Activated CD4-positive, alpha-beta T cell treated with anti-CD3 and anti-CD28 coated beads, Interleukin-10, Interleukin-2, amounts not matched to agents 100 ng/mL and 50 ng/mL, durations not matched to agents 16 hours and 8 hours (primary cell): Measurements from ENCODE around the gene TTC24.
A peak's percentile ranks its signal among the peaks of the same experiment; 100 is the strongest.
"Not testable (repeated sequence)": the region's sequence is repeated elsewhere in the genome, so short reads cannot be mapped to it uniquely, and the experiment has no call there.

Experiments
- DNase-seq: peaks from one replicate; pipeline ENCODE4 v3.0.0-alpha.2; 2020

TTC24 gene

DNA sequence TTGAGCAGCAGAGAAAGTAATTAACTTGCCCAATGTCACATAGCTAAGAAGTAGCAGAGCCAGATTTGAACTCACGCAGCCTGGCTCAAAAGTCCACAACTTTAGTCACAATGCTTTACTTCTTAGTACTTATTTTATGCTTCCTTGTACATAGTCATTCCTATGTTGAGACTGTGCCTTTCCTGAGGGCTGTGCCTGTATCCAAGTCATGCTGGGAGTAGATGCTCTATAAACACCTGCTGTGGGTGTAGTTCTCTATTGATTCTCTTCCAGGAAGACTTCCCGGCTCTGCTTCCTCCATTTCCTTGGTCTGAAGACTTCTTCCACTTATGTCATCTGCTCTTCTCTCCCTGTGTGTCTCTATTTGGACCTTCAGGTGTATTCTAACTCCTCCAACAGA is 23.8 kb upstream of the TTC24 start:
- DNase-seq: no peak

DNA sequence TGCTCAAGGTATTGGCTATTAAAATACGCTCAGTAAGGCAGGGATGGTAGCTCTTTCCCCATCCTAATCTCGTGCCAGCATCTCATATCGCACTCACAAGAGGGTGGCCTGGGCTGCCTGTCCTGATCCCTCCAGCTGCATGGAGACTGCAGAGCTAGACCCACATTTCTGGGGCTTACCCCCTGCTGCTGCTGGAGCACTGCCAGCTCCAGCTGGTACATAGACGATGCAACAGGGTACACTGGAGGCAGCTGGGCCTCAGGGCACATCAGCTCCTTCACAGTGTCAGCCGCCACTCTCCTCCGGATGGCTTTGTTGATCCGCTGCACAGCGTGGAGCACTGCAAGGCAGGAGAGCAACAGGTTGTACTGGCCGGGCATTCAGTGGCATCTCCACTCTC is 23.2 kb upstream of the TTC24 start:
- no peak for DNase-seq

DNA sequence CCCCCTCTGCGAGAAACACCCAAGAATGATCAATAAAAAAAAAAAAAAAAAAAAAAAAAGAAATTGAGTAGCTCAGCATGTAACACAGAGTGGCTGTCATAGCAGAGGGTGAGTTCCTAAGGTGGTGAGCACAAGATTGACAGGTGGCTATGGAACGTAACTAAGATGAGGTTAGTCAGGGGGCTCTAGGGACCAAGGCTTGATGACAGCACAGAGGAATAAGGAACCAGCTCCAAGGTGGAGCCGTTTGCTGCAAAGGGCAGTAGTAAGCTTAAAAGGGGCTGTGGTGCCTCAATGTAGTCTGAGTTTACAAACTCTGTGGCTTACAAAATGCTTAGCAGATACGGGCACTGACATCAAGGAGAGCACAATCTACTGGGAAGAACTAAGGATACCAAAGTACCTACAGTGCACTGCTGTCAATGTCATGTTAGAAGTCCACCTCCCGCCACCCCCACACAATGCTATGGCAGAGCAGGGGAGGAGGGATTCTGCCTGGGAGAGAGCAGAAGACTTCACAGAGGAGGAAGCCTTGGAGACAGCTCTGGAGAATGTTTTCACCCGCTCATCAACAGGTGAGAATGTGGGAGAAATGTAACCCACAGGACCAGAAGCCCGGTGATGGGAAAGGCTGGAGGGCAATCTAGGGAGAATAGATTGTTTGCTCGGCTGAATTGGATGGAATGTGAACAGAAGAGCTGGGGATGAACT is 20.3 kb upstream of the TTC24 start:
- DNase-seq: no peak

DNA sequence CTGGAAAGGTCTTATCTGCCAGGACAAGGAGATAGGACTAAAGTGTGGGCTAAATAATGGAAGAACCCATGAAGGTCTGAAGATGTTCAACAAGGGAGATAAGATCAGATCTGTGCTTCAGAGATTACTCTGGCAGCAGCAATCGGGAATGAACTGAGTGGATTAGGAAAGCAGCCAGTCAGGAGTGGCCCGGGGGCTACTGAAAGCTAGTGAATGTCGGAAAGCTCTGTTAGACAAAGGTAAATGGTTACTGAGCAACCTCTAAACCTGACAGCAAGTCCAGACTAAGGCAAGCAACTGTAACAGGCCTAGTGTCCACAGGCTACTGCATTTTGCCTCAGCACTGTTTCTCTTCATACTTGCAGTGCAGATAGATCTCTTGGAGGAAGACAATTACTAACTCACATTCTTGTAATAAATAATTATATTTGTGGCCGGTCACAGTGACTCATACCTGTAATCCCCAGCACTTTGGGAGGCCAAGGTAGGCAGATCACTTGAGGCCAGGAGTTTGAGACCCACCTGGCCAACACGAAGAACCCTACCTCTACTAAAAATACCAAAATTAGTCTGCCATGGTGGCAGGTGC is 19.6 kb upstream of the TTC24 start:
- no peak for DNase-seq

DNA sequence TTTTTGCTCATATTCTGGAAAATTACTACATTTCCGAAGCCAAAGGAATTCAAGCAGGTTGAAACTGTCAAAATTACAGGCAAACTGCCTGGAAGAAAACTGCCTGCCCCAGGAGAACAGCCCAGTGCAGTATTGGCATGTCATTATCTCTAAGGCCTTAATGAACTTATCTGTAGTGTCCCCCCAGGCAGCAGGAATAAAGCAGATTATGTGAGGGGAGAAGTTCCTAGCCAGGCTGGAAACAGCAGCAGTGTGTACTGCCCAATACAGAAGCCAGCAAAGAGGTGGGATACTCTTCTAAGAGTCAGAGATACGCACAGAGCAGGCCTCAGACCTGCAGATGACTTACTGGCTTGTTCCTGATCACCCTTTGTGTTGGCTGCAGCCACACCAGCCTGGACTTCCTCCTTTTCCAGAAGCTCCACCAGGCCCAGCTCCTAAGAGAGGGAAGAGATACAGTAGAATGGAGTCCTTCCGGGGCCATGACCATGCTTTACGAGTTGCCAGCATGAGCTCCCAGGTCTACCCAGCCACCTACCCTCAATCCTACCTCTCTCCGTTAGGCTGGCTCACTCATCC is 18.8 kb upstream of the TTC24 start:
- DNase-seq: no peak

DNA sequence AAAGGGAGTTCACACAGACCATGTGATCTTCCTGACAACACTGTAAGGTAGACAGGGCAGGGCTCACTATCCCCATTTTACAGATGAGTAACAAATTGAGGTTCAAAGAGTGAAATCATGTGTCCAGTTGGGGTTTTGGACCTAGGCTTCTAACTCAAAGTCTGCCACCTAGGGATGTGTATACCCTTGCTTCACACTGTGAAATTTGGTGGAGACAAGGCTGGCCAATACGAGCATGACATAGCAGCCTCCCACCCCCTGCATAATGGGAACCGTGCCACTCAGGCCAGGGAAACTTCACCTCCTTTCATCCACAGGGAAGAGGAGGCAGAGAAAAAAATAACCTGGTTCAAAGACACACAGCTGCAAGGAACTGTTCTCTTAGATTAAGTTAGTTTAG is 14.0 kb upstream of the TTC24 start:
- no peak for DNase-seq

DNA sequence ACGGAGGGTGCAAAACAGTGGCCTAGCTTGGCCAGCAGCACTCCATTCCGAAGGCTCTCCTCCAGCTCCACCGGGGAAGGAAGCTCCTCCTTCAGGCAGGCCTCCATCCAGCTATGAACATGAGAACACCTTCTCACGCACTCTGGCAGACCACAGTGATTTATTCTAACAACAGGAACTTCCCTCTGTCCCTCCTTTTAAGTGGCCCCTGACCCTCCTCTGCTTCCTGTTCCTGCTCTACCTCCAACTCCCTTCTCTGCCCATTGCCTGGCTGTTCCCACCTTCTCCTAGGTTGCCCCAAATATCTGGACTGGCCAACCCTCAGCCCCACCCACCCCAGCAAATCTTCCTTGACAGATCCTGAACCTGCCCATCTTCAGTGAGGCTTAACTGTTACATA is 13.1 kb upstream of the TTC24 start:
- DNase-seq: no peak

DNA sequence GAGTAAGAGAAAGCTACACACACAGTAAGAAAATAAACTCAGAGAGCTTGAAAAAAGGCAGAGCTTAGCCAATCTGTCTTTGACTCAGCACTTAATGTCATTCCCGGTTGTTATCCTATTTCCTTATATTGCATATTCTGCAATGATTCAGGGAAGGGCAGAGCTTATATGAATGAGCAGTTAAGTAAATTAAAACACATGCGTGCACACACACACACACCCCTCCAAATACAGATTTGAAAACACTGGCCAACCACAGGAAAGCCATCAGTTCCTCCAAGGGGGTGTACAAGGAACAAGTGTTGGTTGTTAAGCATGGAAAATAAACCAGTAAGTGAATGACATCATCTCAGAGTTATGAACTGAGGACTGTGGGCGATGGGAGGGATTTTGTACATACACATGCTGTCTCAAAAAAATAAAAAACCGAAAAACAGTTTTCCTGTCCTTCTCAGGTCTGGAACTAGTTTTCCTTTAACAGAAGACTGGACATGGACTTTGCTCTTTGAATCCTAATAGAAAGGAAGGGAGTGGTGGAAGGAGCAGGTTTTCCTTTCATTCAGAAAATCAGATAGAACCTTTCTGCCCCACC is 8.2 kb upstream of the TTC24 start:
- DNase-seq: peak; percentile 30

DNA sequence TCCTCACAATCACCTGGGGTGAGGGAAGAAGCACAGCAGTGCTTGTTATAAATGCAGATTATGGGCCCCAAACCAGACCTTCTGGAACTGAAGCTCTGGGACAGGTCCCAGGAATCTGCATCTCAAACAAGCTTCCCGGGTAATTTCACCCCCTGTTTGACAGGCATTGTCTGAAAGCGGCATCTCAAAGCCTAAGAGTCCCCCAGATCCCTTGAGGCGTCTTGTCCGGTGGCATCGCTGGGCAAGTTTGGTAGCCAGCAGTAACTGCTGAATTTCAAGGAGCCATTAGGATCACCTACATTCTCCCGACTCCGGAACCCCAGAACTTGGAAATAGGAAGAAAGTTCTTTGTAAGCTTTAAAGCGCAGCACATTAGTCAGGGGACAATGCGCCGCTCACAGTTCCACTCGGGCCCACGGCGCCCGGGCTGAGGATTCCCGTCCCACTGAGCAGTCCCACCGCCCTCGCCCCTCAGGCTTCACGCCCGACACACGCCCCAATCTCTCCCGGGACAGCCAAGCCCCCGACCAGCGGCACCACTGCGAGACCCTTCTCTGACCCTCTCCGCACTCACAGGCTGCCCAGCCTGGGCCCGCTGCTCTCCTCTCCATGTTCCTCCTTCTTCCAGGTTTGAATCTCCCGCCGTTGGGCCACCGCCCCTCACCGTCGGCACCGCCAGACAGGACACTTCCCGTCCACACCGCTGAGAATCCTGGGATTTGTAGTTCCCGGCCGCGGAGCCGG is 7.4 kb upstream of the TTC24 start, which contains the start of gene IQGAP3:
TSS of gene IQGAP3 (minus strand) at position 647 of the 744 bp plus-strand sequence. CDS start at position 611, 36 bp downstream.
- peak; percentile 80 for DNase-seq

DNA sequence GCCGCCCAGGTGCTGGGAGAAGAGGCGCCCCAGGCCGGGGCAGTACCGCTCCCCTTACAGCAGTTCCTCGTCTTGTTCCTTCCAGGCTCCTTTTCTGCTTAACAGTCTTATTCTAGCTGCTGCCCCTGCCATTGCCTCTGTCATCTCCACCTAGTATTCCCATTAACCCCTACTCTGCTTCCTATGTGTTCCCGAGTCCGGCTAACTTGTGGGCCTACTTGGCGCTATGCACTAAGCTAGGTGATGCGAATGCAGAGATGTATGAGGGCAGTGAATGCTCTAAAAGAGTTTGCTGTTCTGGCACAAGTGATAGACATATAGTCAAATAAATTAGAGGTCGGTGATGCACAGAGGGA is 6.9 kb upstream of the TTC24 start:
- DNase-seq: no peak

DNA sequence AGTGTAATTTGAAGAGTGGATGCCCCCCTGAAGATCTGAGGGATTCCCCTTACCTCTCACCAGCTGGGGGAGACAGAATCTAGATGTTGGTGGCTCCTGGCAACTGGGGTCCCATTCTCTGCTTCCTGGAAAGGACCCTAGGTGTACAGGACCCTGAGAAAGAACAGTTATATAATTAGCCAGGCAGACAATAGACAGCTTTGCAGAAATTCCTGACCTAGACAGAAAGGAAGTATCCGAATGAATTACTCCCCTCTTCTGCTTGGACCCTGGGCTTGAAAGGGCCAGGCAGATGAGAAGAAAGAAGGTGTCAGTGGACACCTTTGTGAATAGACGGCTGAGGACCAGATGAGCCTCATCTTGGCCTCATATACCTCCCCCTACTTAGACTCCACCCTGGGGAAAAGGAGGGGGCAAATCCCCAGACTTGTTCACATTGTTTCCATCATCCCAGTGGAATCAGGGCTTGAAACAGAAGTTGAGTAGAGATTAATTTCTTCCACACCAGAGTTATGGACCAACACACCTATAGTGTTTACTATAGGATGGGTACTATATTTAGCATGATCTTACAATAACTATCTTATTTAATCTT is 5.4 kb upstream of the TTC24 start:
- DNase-seq: no peak

DNA sequence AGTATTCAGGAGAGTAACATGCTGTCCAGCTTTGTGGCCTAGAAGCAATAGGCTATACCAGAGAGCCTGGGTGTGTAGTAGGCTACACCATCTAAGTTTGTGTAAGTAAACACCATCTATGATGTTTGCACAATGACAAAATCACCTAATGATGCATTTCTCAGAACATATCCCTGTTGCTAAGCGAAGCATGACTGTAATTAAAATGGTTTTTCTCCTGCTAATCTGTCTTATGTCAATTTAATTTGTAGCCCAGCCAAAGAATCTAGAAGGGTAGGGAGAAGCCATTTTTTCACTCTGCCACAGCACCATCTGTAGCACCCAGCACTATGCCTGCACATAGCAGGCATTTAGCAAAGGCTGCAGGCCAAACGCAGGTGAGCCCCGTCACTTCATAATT is 2.0 kb upstream of the TTC24 start:
- DNase-seq: no peak

DNA sequence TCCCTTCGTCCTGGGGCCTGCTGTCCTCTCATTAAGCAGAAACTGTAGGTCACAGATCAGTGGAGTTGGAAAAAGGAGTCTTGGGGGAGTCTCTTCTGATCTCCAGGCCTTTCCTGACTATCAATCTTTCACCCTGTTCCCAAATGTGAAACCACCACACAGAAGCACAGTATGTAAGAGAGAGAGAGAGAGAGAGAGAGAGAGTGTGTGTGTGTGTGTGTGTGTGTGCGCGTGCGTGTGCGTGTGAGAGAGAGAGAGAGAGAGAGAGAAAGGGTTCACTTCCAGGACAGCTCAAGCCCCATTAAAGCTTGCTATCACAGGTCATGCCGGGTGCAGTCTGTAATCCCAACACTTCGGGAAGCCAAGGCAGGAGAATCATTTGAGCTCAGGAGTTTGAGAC is 1.5 kb upstream of the TTC24 start:
- DNase-seq: no peak

DNA sequence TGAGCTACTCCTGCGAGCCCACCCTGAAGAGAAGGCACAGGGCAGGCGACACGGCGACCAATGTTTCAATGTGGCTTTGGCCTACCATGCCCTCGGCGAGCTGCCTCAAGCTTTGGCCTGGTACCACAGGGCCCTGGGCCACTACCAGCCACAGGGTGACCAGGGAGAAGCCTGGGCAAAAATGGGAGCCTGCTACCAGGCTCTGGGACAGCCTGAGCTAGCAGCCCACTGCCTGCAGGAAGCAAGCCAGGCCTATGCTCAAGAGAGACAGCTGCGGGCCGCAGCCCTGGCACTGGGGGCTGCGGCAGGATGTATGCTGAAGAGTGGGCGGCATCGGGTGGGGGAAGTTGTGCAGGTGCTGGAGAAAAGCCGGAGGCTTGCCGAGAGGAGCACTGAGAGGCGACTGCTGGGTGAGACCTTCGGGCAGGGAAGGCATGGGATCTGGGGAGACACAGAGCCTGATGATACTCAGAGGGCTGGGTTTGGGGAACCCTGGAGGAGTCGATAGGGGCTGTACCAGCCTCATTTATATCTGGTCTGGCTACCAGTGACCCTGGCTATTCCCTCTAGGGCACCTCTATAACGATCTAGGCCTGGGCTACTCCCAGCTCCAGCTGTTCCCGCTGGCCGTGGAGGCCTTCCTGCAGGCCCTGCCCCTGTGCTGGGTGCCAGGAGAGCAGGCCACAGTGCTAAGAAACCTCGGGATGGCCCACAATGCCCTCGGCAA is 2.3 kb downstream of the TTC24 start:
- no peak for DNase-seq

DNA sequence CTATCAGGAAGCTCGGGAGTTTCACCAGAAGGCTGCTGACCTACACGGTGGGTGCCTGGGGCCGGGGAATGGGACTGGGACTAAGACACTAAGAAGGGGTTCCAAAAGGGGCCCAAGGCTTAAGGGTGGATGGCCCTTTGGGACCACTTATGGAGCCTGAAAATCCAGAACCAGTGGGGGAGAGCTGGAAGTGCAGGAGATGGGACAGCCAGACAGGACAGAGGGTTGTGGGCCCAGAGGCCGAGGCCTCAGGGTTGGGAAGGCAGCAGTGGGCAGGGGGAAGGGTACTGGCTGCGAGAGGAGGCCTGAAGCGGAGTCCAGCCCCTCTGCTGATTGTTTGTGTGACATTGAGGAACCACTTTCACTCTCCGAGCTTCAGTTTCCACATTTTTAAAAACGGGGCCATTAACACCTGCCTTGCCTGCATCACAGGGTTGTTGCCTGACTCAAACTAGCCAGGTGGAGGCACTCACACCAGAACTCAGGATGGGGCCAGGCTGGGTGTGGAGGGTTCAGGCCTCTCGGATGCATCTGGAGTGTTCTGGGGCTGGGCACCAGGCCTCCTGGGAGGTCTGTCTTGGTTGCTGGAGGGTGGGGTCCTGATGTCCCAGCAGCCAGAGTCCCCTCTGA is 3.0 kb downstream of the TTC24 start:
- DNase-seq: peak; percentile 32

DNA sequence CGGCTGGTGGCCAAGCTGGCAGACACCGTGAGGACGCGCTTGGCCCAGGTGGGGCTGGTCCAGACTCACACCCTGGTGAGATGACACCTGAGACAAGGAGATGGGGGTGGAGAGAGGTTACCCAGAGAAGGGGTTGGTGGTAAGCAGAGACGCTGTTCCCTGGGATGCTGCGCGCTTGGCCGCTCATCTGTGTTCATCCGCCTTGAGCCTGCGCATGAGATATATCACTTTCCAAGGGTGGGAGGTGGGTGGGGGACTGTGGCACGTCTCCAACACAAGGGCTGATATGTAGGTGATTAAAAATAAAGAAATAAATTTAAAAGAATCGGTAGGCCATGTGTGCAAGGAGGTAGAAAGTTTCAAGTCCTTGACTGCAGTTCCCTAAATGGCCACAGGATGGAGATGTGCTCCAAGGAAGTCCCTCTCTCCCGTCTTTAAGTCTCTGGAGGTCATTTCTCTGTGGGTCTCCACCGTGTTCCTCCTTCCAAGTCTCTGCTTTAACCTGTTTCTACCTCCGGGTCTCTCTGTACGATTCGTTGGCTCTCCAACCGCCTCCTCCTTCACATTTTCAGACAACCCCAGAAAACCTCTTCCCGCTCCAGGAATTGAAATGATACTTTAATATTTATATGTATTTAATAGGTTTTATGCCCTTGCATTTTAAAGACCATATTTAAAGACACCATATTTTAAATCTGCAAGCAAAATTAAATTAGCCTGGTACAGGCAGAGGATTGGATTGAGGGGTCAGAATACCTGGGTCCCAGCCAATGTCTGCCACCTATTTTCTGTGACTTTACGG is 4.5 kb downstream of the TTC24 start:
- peak; percentile 79 for DNase-seq

DNA sequence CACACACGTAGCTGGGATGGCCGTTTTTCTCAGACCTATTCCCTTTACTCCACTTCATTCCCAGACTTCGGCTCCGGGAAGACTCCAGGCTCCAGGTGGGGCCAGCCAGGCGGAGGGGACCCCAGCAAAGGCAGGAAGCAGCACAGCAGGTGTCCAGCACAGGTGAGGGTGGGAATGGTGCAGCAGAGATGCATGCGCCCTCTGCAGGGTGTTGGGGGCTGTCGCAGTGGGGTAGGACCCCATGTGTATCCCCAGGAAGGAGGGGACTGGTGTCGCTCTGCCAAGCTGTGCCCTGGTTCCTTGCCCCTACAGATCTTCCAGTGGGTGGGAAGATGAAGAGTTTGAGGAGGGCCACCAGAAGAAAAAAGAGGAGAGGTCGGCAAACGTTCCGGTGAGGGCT is 5.3 kb downstream of the TTC24 start:
- no peak for DNase-seq

DNA sequence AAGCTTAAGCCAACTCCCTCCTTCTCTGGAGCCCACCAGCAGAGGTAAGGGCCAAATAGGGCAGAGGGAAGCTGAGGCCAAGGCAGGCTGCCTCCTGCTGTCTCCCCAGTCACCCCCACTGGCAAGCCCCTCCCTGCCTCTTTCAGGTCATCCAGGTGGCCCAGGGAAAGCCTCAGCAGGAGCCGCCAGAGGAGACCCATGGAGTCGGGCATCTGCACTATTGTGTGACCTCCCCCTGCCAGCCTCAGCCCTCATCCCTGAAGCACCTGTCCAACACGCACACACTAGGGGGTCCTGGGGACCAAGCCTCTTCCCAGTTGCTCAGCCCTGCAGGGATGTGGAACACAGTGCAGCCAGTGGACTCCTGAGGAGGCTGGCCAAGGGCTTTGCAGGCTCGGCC is 6.8 kb downstream of the TTC24 start:
- no peak for DNase-seq

DNA sequence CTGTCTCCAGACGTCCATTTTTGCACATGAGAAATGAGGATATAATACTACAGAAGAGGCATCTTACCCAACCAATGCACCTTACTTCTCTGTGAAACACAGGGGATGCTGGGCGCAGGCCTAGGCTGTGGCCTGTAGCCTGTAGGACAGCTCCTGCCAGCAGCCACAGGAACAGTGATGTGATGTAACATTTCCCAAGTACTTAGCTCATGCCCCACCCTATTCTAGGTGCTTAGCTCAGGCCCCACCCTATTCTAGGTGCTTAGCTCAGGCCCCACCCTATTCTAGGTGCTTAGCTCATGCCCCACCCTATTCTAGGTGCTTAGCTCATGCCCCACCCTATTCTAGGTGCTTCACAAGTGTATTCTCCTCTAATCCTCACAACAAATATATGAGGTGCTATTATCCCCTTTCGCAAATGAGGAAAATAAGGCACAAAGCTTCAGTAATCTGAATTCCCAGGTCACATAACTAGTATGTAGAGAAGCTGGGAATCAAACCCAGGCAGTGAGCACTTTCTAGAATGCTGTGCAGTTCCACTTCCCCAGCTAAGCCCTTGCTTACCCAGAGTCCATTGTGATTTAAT is 7.5 kb downstream of the TTC24 start:
- DNase-seq: no peak

DNA sequence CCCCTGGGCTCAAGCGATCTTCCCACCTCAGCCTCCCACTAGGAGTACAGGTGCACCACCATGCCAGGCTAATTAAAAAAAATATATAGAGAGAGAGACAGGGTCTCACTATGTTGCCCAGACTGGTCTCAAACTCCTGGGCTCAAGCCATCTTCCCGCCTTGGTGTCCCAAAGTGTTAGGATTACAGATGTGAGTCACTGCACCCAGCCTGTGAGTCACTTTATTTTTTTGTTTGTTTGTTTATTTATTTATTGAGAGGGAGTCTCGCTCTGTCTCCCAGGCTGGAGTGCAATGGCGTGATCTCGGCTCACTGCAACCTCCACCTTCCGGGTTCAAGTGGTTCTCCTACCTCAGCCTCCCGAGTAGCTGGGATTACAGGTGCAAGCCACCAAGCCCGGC is 8.4 kb downstream of the TTC24 start:
- not testable (repeated sequence) for DNase-seq

DNA sequence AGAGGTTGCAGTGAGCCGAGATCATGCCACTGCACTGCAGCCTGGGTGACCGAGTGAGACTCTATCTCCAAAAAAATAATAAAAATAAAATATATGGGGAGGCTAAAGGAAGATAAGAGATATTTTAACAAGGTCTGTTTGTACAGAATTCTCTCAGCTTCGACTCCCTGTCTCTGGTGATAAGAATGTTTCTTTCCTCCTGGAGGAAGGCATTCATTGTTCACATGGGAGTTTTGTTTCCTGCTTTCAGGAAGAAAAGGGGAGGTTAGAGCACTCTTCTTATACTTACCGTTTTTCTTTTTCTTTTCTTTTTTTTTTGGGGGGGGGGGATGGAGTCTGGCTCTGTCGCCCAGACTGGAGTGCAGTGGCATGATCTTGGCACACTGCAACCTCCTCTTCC is 10.0 kb downstream of the TTC24 start:
- DNase-seq: no peak
